Measurements from ENCODE around the gene VAMP3. TPM values are rescaled to one million over a fixed set of nuclear protein-coding genes. Genes with fewer than 3 reads are reported as not detected.
A peak's percentile ranks its signal among the peaks of the same experiment; 100 is the strongest.

The VAMP3 gene
- total and polyA plus RNA-seq, 3 experiments from 2014 or later = 27.3 to 41.7 (median 32.5) TPM

DNA sequence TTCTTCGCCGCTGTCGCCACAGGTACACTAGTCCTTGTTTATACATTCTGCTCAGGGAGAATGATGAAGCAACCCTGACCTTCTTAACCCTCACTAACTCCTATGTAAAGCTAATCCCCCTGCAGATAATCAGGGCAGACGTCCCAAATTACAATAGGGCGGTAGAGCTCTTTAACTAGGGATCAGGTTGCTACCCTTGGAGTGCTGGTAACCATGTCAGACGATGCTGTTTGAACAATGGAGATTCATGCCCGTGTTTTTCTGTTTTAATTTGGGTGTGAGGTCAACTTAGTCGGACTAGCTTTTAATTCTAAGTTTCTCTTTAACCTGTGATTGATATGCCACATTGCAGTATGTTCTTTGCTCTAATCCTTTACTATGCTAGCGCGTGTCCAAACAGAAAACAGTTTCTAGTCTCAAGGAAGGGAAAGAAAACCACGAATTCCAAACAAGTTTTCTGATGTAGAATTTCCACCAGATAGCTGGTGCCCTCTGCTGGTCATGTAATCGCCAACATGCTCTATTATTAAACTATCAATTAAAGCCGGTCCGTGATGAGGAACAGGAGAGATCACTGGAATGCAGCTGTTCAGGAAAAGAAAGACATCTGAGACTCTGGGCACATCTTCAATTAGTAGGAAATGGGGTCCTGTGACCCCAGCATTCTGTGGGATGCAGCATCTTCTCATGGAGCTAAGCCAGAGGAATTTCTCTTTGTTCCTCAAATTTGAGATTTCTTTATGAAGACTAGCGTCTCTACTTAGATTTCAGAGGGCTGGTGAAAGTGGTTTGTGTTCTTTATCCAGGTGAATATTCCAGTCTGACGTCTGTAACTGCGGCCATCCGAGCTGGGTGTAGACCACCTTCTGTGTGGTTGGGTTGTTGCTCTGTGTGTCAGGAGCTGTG lies 18.3 kb upstream of the VAMP3 start:
- H3K4me3 Mint-ChIP-seq = peak overlapping the region in 6 of 7 donors; percentile 33 to 71 (median 49)
- H3K9me3 Mint-ChIP-seq = no peaks in the 10 kb centered on the region
- H3K4me1 ChIP-seq (ENCODE audit: insufficient read depth, low read length) = peaks cover 4% of the 10 kb centered on the region
- no peaks in the 10 kb centered on the region for H3K9me3 ChIP-seq (ENCODE audit: low read length)
- no peak overlapping the region for H3K4me3 ChIP-seq (ENCODE audit: low read length)
- H3K4me1 Mint-ChIP-seq = peaks cover 27 to 43% (median 39%) of the 10 kb centered on the region in 3 donors
- CTCF ChIA-PET = interaction anchor here (0.9 to 9.0 kb wide), 20 partner anchors 9 to 195 kb away, joined by 3 to 214 read pairs (median 5); no protein-coding TSS in a partner anchor
- H3K36me3 ChIP-seq (ENCODE audit: insufficient read depth, low read length) = no peaks in the 10 kb centered on the region
- peaks cover 4 to 5% of the 10 kb centered on the region in 2 donors for H3K27me3 Mint-ChIP-seq
- H3K36me3 Mint-ChIP-seq = no peaks in the 10 kb centered on the region
- no peak overlapping the region for H3K27ac ChIP-seq (ENCODE audit: low read depth, low read length)
- peak; percentile 11 to 64 (median 37) for DNase-seq
- POLR2A ChIA-PET = interaction anchor here (0.7 kb wide), 1 partner anchor 84 kb away, joined by 3 read pairs; no protein-coding TSS in a partner anchor
- peak overlapping the region in 2 of 8 donors; percentile 16 to 54 for H3K27ac Mint-ChIP-seq
- H3K27me3 ChIP-seq (ENCODE audit: insufficient read depth, low read length, poor library complexity, severe bottlenecking) = no peaks in the 10 kb centered on the region

DNA sequence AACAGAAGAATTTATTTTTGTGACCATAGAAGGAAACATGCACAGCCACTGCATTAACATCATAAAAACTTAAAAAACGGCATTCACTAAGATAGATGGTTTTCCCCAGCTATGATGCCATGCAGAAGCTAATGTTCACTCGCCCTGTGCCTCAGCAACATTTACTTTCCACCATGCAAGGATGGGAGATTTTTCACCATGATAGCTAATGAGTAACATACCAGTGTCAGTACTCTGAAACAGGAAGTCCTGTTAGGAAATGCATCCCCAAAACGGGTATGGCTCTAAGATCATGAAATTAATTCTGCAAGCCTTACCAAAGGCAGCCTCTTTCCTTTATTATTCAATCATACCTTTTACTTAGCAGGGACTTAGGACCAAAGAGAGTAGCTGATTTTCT lies 17.5 kb upstream of the VAMP3 start:
- Histone ChIP-seq H3K4me3 (ENCODE audit: low read length) (no peak overlapping the region), H3K36me3 (ENCODE audit: insufficient read depth, low read length) (no peaks in the 10 kb centered on the region), H3K27me3 (ENCODE audit: insufficient read depth, low read length, poor library complexity, severe bottlenecking) (no peaks in the 10 kb centered on the region), H3K4me1 (ENCODE audit: insufficient read depth, low read length) (peaks cover 4% of the 10 kb centered on the region), H3K9me3 (ENCODE audit: low read length) (no peaks in the 10 kb centered on the region), H3K27ac (ENCODE audit: low read depth, low read length) (no peak overlapping the region)
- Mint-ChIP-seq H3K27me3 (peaks cover 4% of the 10 kb centered on the region in 2 donors), H3K4me3 (peak overlapping the region in 3 of 7 donors; percentile 2 to 58 (median 17)), H3K4me1 (peaks cover 26 to 39% (median 35%) of the 10 kb centered on the region in 3 donors), H3K9me3 (no peaks in the 10 kb centered on the region), H3K36me3 (no peaks in the 10 kb centered on the region), H3K27ac (peak overlapping the region in 1 of 8 donors; percentile 17)
- CTCF ChIA-PET = interaction anchor here (0.9 to 9.0 kb wide), 10 partner anchors 15 to 194 kb away, joined by 3 to 214 read pairs (median 4); no protein-coding TSS in a partner anchor
- DNase-seq = no peak
- POLR2A ChIA-PET = no interaction called here

DNA sequence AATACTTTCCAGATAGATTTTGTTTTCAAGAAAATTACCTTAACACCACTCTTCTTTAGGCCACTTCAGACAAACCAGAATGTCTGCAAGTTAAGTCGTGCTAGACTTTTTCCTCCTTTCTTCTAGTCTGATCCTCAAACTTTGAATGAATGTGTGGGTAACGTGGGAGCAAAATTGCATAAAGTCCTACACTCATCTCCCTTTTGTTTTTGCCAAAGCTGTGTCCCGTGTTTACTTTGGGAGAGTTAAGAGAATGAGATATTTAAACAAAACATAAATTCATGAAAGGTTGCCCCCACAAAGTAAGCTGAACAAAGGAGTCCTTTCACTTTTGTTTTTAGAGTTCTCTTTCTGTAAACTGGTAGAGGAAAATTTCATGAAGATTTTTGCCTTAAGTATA lies 16.9 kb upstream of the VAMP3 start:
- H3K4me1 Mint-ChIP-seq = peaks cover 26 to 39% (median 33%) of the 10 kb centered on the region in 3 donors
- peak overlapping the region in 4 of 8 donors; percentile 14 to 70 (median 31) for H3K27ac Mint-ChIP-seq
- H3K4me3 Mint-ChIP-seq = peak overlapping the region in 4 of 7 donors; percentile 2 to 58 (median 24)

GRCh38 chr1:7755448-7755847 lies 15.6 kb upstream of the VAMP3 start:
- H3K36me3 Mint-ChIP-seq = no peaks in the 10 kb centered on the region
- peaks cover 4% of the 10 kb centered on the region in 2 donors for H3K27me3 Mint-ChIP-seq
- H3K4me1 Mint-ChIP-seq = peaks cover 26 to 38% (median 33%) of the 10 kb centered on the region in 3 donors
- Histone ChIP-seq H3K4me1 (ENCODE audit: insufficient read depth, low read length) (peaks cover 4% of the 10 kb centered on the region), H3K27me3 (ENCODE audit: insufficient read depth, low read length, poor library complexity, severe bottlenecking) (no peaks in the 10 kb centered on the region), H3K9me3 (ENCODE audit: low read length) (no peaks in the 10 kb centered on the region), H3K27ac (ENCODE audit: low read depth, low read length) (no peak overlapping the region), H3K4me3 (ENCODE audit: low read length) (no peak overlapping the region), H3K36me3 (ENCODE audit: insufficient read depth, low read length) (no peaks in the 10 kb centered on the region)
- no peak for DNase-seq
- no peaks in the 10 kb centered on the region for H3K9me3 Mint-ChIP-seq
- POLR2A ChIA-PET = no interaction called here
- peak overlapping the region in 1 of 7 donors; percentile 72 for H3K4me3 Mint-ChIP-seq
- no peak overlapping the region for H3K27ac Mint-ChIP-seq
- CTCF ChIA-PET = interaction anchor here (9.0 kb wide), 1 partner anchor 89 kb away, joined by 214 read pairs; no protein-coding TSS in a partner anchor

More for the DNA sequence above, 16.9 kb upstream of the VAMP3 start:
- Mint-ChIP-seq H3K36me3 (no peaks in the 10 kb centered on the region), H3K27me3 (peaks cover 4% of the 10 kb centered on the region in 2 donors), H3K9me3 (no peaks in the 10 kb centered on the region)
- no peaks in the 10 kb centered on the region for H3K27me3 ChIP-seq (ENCODE audit: insufficient read depth, low read length, poor library complexity, severe bottlenecking)
- H3K36me3 ChIP-seq (ENCODE audit: insufficient read depth, low read length) = no peaks in the 10 kb centered on the region
- no peak overlapping the region for H3K27ac ChIP-seq (ENCODE audit: low read depth, low read length)
- ChIA-PET CTCF (interaction anchor here (2.2 to 9.0 kb wide), 4 partner anchors 14 to 150 kb away, joined by 4 to 214 read pairs (median 14); no protein-coding TSS in a partner anchor), POLR2A (no interaction called here)
- no peaks in the 10 kb centered on the region for H3K9me3 ChIP-seq (ENCODE audit: low read length)
- DNase-seq = no peak
- H3K4me3 ChIP-seq (ENCODE audit: low read length) = no peak overlapping the region
- H3K4me1 ChIP-seq (ENCODE audit: insufficient read depth, low read length) = peaks cover 4% of the 10 kb centered on the region

DNA sequence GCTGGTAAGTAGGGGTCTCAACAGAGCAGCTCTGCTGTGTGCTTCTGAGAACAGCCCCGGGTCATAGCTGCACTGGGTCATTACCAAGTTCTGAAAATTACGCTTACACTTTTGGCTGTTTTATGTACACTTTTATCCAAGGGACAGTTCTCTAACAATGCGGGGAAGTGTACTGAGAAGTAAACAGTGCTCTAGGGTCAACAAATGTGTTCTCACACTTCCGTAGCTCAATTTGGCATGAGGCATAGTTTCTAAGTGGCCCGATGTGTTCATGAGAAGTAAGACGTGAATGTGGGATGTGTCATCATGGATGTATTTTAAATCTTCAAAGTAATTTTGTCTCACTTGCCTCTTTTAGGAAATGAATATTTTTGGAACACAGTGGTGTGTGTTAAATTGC lies 10.9 kb upstream of the VAMP3 start:
- Histone ChIP-seq H3K27me3 (ENCODE audit: insufficient read depth, low read length, poor library complexity, severe bottlenecking) (no peaks in the 10 kb centered on the region), H3K27ac (ENCODE audit: low read depth, low read length) (no peak overlapping the region), H3K4me3 (ENCODE audit: low read length) (no peak overlapping the region), H3K9me3 (ENCODE audit: low read length) (no peaks in the 10 kb centered on the region), H3K4me1 (ENCODE audit: insufficient read depth, low read length) (no peaks in the 10 kb centered on the region), H3K36me3 (ENCODE audit: insufficient read depth, low read length) (no peaks in the 10 kb centered on the region)
- CTCF ChIA-PET = interaction anchor here (2.9 kb wide), 1 partner anchor 91 kb away, joined by 7 read pairs; no protein-coding TSS in a partner anchor
- Mint-ChIP-seq H3K27ac (no peak overlapping the region), H3K4me1 (no peaks in the 10 kb centered on the region), H3K4me3 (no peak overlapping the region), H3K9me3 (no peaks in the 10 kb centered on the region), H3K27me3 (peaks cover 2 to 7% of the 10 kb centered on the region in 2 donors), H3K36me3 (no peaks in the 10 kb centered on the region)
- no peak for DNase-seq
- POLR2A ChIA-PET = no interaction called here

- H3K4me1 ChIP-seq (ENCODE audit: insufficient read depth, low read length) = no peaks in the 10 kb centered on the region
- no peak overlapping the region for H3K27ac ChIP-seq (ENCODE audit: low read depth, low read length)
- DNase-seq = no peak
- no peaks in the 10 kb centered on the region for H3K4me1 Mint-ChIP-seq
- ChIA-PET POLR2A (no interaction called here), CTCF (interaction anchor here (1.8 to 2.9 kb wide), 2 partner anchors 8 to 92 kb away, joined by 7 to 10 read pairs; no protein-coding TSS in a partner anchor)
- no peaks in the 10 kb centered on the region for H3K27me3 ChIP-seq (ENCODE audit: insufficient read depth, low read length, poor library complexity, severe bottlenecking)
- H3K4me3 ChIP-seq (ENCODE audit: low read length) = no peak overlapping the region
- no peaks in the 10 kb centered on the region for H3K9me3 ChIP-seq (ENCODE audit: low read length)
- peak overlapping the region in 1 of 8 donors; percentile 51 for H3K27ac Mint-ChIP-seq
- no peaks in the 10 kb centered on the region for H3K9me3 Mint-ChIP-seq
- no peaks in the 10 kb centered on the region for H3K36me3 Mint-ChIP-seq
- H3K36me3 ChIP-seq (ENCODE audit: insufficient read depth, low read length) = no peaks in the 10 kb centered on the region
- peaks cover 2 to 7% of the 10 kb centered on the region in 2 donors for H3K27me3 Mint-ChIP-seq
- H3K4me3 Mint-ChIP-seq = no peak overlapping the region
These were observed 10.0 kb upstream of the VAMP3 start for GRCh38 chr1:7761103-7761502.

DNA sequence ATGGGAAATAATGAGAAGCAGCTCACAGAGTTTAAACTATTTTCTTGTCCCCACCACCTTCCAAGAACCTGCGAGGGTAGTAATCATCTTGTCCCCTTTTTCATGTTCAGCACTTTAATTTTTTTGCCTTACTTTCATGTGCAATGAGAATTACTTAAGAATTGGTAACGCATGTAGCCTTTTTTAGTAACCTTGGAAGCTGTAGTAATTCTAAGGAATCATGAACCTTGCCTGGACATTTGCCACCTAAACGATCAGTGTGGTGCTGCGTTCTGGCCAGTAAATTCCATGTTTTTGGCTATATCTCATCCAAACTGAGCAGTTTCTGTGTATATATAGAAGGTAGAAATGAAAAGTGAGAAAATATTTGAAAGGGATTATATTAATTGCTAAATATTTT lies 3.9 kb upstream of the VAMP3 start:
- H3K9me3 Mint-ChIP-seq = no peaks in the 10 kb centered on the region
- peaks cover 0 to 11% (median 0%) of the 10 kb centered on the region in 3 donors for H3K36me3 Mint-ChIP-seq
- H3K4me3 ChIP-seq (ENCODE audit: low read length) = no peak overlapping the region
- H3K27ac Mint-ChIP-seq = no peak overlapping the region
- peaks cover 2 to 10% of the 10 kb centered on the region in 2 donors for H3K27me3 Mint-ChIP-seq
- H3K4me1 ChIP-seq (ENCODE audit: insufficient read depth, low read length) = peaks cover 14% of the 10 kb centered on the region
- no peaks in the 10 kb centered on the region for H3K36me3 ChIP-seq (ENCODE audit: insufficient read depth, low read length)
- H3K27me3 ChIP-seq (ENCODE audit: insufficient read depth, low read length, poor library complexity, severe bottlenecking) = no peaks in the 10 kb centered on the region
- ChIA-PET CTCF (interaction anchor here (2.5 kb wide), 1 partner anchor 97 kb away, joined by 7 read pairs; no protein-coding TSS in a partner anchor), POLR2A (interaction anchor here (0.7 kb wide), 1 partner anchor 16 kb away, joined by 3 read pairs; no protein-coding TSS in a partner anchor)
- no peak overlapping the region for H3K27ac ChIP-seq (ENCODE audit: low read depth, low read length)
- peaks cover 7 to 15% (median 11%) of the 10 kb centered on the region in 3 donors for H3K4me1 Mint-ChIP-seq
- no peak for DNase-seq
- H3K4me3 Mint-ChIP-seq = no peak overlapping the region
- no peaks in the 10 kb centered on the region for H3K9me3 ChIP-seq (ENCODE audit: low read length)
